Heart left ventricle (tissue), 13 donors: ENCODE data around the gene DDO.

Experiments
- POLR2A ChIP-seq, 2 donors: fragments of 450-650 bp; IDR thresholded peaks; one replicate each; pipeline ENCODE4 v1.6.1; 2017; ENCODE audit warnings: antibody characterized with exemption in 2 of 2, mild to moderate bottlenecking in 2 of 2, moderate library complexity in 2 of 2
- TF ChIP-seq, protein P1 (sequence below), 12 donors: fragments of 200-600 bp; sonication (generic) in 4 of 12; IDR thresholded peaks; one replicate each; pipeline versions ENCODE4 v1.5.0 to v1.8.0; 2018 to 2022; ENCODE audit warnings: antibody characterized with exemption in 12 of 12, mild to moderate bottlenecking in 5 of 12
- donor health status: ischemic (EF 13 %, LVEDD 7.1; RV severe dilation, severe dysfunction).
- donor health status: DM: no; HTN: yes; CAD: no.
- donor health status: DM: no; HTN: no; CAD: no.
- donor health status: ischemic (EF 25% LVEDD 6.9; RV normal size, moderate dysfunction).
- donor health status: ischemic (EF 25% LVEDD 5.7; RV mildly dilated, moderate dysfunction).
- donor health status: ischemic (EF 35%, LVEDD 5.7; RV mildly dilated, moderate dysfunction).
- donor health status: nonischemic (EF 11% LVEDD 7.7; RV severe dilation, severe dysfunction).
- donor health status: DM: yes; HTN: yes; CAD: no.
- donor health status: PGD.
- donor health status: ischemic (EF 29% LVEDD 5.4; RV normal size, mild dysfunction).
- donor health status: nonischemic (EF 23%, LVEDD 6.1; RV moderate dilation, normal function).

DNA sequence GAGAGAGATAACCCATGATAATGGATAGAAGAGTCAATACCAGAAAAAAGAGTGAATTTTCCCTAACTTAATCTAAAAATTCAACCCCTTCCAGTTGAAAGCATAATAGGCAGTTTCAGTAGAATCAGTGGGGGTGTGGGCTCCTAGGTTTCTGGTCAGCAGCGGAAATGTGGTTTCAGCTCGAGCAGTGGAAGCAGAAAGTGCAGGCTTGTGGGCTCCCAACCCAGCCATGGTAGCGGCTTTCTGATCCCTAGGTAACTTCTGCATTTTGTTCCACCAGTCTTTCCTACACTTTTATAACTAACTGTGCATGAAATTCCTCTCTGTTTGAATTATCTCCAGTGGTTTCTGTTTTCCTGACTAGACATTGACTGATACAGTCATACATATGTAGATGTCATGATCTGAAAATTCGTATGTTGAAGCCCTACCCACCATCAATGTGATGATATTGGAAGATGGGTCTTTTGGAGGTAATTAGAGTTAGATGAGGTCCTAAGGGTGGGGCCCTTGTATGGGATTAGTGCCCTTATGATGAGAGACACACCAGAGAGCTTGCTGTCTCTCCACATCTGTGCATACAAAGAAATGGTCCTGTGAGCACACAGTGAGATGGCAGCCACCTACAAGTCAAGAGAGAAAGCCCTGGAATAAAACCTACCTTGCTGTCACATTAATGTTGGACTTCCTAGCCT is 6.5 kb upstream of the DDO start:
- TF ChIP-seq, protein P1, sequence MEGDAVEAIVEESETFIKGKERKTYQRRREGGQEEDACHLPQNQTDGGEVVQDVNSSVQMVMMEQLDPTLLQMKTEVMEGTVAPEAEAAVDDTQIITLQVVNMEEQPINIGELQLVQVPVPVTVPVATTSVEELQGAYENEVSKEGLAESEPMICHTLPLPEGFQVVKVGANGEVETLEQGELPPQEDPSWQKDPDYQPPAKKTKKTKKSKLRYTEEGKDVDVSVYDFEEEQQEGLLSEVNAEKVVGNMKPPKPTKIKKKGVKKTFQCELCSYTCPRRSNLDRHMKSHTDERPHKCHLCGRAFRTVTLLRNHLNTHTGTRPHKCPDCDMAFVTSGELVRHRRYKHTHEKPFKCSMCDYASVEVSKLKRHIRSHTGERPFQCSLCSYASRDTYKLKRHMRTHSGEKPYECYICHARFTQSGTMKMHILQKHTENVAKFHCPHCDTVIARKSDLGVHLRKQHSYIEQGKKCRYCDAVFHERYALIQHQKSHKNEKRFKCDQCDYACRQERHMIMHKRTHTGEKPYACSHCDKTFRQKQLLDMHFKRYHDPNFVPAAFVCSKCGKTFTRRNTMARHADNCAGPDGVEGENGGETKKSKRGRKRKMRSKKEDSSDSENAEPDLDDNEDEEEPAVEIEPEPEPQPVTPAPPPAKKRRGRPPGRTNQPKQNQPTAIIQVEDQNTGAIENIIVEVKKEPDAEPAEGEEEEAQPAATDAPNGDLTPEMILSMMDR (IDR thresholded peaks at IDR 0.05), result no peak
- TF ChIP-seq POLR2A (IDR thresholded peaks at IDR 0.05), result no peak
